HG02870 (cell line): ENCODE results near the gene CHAC1.

ENCODE experiments used
- ATAC-seq: cut with Tn5 transposase; IDR thresholded peaks from one replicate; pipeline ENCODE4 v1.9.1; 2021; ENCODE audit warnings: mild to moderate bottlenecking, moderate library complexity; ENCODE audit not compliant: unreplicated experiment

Gene CHAC1

DNA sequence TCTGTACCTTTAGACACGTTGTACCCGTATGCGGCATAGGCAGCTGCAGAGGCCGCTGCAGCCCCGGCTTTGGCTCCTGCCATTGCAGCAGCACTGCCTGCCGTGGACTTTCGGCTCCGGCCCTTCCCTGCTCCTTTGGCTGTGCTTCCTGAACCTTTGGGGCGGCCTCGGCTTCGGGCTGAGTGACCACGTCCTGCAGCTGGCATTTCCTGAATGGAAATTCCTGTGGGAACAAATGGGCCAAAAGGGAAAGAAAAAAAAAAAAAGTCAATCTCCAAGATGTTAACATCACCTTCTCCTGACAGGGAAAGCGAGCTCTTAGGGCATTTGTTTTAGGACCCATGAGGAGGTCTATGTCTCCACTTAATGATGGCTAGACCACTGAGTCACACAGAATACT is 29.6 kb downstream of the CHAC1 start:
- ATAC-seq, result no peak

DNA sequence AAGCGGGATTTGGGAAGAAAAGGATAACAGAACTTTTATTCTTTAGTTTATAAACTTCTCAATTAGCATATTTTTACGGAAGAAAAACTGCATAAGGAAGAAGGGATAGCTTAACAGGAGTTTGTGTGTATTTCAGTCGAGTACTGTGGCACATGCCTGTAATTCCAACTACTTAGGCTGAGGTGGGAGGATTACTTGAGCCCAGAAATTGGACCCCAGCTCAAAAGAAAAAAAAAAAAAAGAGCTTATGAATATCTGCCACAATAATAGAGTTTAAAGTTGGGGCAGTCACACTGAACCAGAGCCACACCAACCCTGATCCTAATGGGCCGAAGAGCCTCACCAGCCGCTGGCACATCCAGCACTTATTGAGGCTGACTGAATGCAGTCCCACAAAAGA is 31.1 kb downstream of the CHAC1 start:
- ATAC-seq, result no peak

DNA sequence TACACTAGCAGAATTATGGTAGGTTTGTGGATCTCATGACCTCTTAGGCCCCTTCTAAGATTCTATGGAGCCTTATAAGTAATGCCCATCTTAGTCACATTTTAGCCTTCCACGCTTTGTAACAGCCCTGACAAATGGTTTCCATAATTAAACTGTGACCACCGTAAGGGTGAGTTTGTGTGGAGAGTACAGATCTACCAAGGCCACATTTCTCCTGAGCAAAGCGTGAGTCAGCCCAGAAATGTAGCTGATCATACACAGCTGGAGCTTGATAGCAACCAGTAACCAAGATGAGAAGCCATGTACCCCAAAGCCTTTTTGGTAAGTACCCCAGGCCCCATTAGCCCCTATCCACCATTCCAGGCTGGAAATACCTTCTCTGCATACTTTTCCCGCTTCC is 31.7 kb downstream of the CHAC1 start:
- no peak for ATAC-seq

DNA sequence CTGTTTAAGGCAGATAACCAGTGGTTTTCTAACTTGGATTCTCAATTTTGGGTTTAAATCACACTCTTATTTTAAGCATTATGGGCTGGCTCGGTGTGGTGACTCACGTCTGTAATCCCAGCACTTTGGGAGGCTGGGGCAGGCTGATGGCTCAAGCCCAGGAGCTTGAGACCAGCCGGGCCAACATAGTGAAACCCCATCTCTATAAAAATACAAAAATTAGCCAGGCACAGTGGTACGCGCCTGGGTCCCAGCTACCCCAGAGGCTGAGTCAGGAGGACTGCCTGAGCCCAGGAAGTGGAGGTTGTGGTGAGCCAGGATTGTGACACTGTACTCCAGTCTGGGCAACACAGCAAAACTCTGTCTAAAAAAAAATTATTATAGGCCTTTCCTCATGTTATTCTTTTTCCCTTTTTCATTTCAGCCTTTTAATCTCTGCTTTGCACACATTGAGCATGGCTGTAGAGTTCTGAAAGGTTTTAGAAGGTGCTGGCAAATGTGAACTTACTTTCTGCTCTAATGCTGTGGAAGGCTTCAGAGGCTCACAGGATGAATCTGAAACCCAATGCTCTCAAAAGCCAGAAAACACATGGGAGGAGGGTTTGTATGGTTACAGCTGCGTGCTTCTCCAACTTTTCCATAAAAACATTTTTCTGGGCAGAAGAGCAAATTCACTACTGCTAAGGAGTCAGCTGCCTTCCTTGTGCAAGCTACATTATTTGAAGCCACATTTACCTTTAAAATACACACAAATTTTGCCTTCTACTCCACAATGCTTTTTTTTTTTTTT is 32.5 kb downstream of the CHAC1 start:
- no peak for ATAC-seq

DNA sequence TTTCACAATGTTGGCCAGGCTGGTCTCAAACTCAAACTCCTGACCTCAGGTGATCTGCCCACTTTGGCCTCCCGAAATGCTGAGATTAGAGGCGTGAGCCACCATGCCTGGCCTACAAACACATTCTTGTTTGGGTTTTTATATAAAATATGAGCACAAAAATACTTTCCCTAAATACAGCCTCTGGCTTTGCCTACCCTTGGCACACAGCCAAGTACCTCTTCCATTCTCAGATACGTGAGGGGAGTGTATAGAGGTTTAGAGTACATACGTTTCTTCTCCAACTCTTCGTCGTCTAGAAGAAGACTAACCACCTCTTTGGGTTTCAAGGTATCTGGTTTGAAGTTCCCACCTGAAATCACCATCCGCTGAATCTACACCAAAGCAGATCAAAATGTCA is 33.5 kb downstream of the CHAC1 start:
- no peak for ATAC-seq

DNA sequence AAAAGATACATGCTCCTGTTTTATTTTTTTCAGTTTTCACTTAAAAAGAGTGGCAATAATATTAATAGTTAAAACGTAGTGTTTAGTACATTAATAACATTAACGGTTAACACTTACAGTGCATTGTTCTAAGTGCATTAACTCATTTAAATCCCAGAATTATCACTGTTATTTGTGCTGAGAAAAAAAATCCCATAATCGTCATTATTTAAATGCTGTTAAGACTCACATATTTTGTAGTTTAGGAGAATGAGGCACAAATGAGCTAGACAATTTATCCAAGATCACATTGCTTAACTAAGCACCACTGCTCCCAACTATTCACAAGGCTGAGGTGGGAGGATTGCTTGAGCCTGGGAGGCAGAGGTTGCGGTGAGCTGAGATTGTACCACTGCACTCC is 34.9 kb downstream of the CHAC1 start:
- no peak for ATAC-seq

DNA sequence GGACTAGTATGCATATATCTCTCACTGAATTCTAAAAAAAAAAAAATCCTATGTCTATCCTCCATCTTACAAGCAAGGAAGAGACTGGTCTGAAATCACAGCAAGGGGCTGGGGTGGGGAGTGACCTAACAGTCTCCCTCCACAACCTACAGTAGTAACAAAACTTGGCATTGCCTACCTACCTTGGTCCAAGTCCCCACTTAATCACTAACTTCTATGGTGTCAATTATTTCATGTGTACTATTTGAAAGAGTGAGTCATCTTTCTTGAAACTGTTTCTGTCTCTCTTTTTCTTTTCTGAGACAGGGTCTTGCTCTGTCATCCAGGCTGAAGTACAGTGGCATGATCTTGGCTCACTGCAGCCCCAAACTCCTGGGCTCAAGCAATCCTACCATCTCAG is 36.8 kb downstream of the CHAC1 start:
- ATAC-seq, result no peak

DNA sequence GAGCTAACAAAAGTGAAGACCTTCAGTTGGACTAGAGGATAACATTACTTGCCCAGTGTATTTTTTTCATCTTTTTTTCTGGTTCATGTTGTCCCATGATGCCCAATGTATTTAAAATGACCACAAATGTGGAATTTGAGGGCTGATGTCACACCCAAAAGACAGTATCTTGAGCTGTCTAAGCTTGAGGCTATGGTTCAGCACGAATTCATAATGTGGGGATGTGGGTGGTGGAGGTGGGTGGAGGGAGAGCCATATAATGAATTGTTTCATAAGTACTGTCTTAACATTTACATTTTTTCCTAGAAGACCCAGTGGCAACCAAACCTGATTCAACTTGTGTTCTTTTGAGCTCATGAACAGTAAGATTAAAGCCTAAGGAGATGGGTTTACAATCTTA is 37.5 kb downstream of the CHAC1 start:
- ATAC-seq, result no peak

DNA sequence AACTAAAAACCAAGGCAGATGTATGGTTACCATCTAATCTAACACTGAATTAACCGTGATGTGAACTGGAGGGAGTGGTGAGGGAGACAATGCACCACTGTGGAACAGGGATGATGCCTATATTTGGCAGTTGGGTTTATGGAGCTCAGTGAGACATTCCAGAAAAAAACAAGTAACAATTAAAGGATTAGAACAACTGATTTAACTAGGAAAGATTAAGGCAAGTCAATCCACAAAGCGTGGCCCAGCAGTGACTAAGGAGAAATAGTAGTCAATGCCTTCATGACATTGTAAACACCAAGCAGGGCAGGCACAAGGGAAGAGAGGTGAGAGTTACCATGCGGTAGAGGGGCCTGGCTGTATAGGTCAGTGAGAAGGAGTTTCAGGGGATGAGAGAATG is 38.1 kb downstream of the CHAC1 start:
- no peak for ATAC-seq

DNA sequence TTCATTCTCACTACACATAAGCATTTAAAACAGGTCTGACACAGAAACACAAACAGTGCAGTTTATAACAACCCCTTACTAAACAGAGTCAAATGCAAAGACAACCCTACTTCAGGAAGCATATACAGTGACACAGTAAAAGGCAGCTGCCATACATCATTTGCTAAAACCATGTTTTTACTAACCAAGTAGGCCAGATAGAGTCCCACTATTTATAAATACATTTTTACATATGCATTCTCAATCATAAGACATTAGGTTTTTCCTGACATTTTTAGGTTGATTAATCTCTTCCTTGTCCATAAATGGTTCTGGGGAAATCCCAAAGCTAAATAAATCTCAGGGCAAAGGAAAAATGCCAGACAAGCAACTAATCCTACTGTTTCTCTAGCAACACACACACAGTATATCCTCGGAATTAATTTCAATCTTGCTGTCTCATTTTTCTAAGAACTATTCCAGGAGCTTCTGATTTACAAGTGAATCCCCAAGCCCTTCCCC is 39.0 kb downstream of the CHAC1 start:
- no peak for ATAC-seq

DNA sequence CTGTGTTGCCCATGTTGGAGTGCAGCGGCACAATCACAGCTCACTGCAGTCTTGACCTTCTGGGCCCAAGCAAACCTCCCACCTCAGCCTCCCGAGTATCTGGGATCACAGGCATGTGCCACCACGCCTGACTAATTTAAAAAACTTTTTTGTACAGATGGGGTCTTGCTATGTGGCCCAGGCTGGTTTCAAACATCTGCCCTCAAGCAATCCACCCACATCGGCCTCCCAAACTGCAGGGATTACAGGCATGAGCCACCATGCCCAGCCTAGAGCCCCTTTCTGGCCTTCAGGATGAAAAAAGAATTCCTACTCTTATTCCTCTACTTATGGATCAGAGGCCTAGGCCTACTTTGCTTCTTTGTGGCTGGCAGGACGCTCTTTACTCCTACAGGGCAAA is 39.6 kb downstream of the CHAC1 start:
- no peak for ATAC-seq

DNA sequence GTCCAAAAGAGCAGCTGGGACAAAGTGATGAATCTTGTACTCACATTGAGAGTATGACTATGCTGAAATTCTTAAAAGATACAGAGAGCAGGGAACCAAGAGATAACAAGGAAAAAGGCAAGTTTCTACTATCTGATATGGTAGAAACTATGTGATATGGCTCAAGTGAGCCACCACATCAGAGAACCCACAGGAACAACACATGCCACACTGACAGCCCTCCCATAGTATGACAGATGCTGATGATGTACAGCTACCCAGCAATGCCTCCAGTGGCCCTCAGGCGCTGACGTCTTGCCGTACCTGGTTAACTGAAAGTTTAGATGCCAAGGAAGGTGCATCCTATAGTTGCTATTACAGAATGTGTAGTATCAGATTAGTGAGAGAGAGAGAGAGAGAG is 42.4 kb downstream of the CHAC1 start:
- no peak for ATAC-seq

DNA sequence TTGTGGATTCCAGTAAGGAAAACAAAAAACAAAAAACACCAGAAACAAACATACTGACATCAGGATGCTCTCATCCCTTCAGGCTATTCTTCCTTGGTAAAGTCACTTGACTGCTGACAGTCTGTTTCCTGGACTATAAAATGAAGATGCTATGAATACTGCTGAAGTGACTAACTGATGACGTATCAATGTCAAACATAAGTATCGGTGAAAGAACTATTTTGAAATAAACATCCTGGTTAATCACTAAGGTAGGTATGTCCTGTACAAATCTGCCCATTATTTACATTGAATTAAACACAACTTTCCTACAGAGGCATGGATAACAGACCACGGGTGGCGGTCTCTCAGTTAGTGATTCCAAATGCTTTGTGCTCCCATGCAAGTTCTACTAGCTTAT is 45.9 kb downstream of the CHAC1 start:
- ATAC-seq, result no peak

DNA sequence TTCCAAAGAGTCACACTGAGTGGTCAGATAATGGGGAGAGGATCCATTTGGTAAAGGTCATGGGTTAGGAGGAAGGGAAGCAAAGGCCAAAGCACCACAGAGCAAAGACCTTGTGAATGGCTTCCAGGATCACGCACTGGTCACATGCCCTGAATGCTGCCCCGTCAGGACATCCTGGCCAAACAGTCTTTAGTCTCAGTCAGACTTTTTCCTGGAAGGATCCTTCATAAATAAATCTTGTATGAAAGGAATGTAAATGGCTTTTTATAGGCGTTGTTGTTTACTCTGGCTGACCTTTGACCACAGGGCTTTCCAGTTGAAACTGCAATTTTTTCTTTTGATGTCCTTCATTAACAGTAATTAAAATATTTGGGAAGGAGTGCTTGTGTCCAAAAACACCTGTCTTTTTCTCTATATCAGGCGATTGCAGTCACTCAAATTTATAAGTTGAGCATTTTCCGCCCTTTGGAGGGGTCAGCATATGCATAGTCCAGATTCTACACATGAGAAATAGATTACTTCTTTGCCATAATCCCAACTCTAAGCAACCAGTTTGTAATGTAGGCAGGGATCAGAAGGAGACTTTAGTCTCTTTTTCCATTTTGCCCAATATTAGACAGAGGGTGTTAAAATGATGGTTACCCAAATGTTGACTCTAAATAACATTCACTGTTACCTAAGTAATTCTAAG is 48.4 kb downstream of the CHAC1 start:
- no peak for ATAC-seq

DNA sequence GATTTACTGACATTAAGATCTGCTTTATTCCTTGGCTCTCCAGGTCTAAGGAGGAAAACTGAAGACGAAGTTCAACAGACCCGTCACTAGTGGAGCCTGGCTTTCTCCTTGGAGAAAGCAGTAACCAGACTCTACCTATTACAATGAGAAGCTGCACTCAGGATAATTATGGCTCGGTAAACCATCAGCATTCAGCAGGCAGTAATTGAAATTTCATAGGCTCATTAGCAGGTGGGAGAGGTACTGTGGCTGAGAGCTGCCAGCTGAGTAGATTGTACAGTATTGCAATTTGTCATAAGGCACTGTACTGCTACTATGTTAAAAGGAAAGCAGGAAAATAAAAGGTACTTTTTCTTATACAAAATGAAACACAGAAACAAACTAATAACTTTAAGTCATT is 51.2 kb downstream of the CHAC1 start:
- ATAC-seq, result no peak
